NT2/D1 (cell line): ENCODE data around the gene ZDHHC1.

Experiments used
- SUZ12 ChIP-seq: IDR thresholded peaks from 2 replicates; pipeline ENCODE4 v1.6.1; 2011; ENCODE audit not compliant: insufficient read length, insufficient read depth; ENCODE audit errors: extremely low read depth
- YY1 ChIP-seq: IDR thresholded peaks from 2 replicates; pipeline ENCODE4 v1.6.1; 2011; ENCODE audit not compliant: insufficient read length, insufficient read depth
- ZNF274 ChIP-seq: IDR thresholded peaks from 2 replicates; pipeline ENCODE4 v1.6.1; 2011; ENCODE audit warnings: mild to moderate bottlenecking, low read depth, low read length

GRCh38 chr16:67438824-67439393, 22.6 kb upstream of the ZDHHC1 start:
- TF ChIP-seq YY1 (no peak), ZNF274 (no peak), SUZ12 (no peak)
